Activated CD4-positive, alpha-beta T cell treated with anti-CD3 and anti-CD28 coated beads, Interleukin-2, amount 50 U/mL, for 24 hours (primary cell): ENCODE results near the gene AUNIP.

Source experiments
- DNase-seq, 2 donors: peaks; one replicate each; pipeline ENCODE4 v3.0.0-alpha.2; 2020; ENCODE audit warnings: low read depth in 1 of 2, low spot score in 1 of 2

Gene AUNIP

DNA sequence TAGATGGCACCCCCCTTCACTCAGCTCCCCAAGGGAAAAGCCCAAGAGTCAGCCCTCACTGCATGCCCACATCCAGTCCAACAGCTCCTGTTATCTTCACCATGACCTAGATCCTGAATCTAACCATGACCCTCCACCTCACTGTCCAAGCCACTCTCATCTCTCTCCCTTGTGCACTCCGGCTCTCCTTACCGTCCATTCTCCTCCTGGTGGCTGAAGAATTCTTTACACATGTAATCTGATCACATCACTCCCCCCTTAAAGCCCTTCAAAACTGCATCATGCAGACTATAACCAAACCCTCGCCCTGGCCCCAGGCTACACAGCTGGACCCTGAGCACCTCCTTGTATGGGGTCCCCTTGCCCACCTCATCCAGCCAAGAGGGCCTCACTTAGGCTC is 30.2 kb upstream of the AUNIP start:
- DNase-seq: no peak

DNA sequence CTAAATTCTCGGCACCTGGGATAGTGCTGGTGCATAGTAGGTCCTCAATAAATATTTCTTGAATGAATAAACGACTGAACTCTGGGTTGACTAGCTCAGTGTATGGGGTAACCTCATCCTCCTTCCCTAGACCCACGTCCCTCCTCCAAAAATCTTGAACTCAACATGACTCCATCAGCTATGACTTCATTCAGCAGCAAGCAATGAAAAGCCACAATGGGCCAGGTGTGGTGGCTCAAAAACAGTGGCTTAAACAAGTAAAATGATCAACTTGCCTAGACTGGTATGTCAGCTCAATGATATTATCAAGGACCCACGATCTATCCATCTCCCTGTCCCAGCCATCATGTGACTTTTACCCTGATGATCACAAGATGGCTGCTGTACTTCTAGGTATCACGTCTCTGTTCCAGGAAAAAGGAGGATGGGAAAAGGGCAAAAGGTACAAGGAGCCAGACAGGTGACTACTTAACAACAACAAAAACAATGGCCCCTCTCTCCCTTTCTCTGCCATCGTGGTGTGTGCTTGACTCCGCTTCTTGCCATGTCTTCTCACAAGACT is 29.2 kb upstream of the AUNIP start:
- no peak for DNase-seq

DNA sequence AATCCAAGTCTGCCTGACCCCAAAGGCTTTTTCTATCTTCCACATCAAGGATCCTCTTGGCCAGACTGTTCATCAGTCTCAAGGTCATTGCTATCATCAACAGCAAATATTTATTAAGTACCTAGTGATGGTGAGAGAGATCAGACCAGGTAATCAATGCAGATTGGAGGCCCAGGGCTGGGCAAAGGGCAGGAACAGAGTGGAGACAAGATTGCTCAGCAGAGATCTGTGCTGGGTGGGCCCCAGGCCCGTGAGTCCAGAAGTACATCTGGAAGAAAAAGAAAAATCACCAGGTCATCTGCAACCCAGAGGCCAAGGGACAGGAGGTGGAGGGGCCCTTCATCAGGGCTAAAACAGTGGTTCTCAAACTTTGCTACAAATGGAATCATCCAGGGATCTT is 26.3 kb upstream of the AUNIP start:
- DNase-seq: no peak

DNA sequence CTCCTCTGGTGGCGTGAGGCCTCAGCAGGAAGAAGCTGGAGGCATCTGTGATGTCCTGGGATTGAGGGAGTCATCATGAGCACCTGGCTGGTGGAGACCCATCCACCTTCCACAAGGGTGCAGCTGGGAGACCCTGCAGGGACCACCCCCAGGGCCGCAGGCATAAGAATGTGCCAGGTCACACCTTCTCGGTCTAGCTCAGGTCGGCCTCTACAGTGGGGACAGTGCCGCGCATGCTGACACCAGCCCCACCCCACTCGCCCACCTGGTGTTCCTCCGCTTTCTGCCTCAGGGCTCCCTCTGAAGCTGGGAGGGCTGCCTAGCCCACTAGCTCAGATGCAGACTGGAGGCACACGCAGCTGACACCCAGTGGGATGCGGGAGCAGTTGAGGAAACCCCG is 22.0 kb upstream of the AUNIP start:
- DNase-seq: no peak

DNA sequence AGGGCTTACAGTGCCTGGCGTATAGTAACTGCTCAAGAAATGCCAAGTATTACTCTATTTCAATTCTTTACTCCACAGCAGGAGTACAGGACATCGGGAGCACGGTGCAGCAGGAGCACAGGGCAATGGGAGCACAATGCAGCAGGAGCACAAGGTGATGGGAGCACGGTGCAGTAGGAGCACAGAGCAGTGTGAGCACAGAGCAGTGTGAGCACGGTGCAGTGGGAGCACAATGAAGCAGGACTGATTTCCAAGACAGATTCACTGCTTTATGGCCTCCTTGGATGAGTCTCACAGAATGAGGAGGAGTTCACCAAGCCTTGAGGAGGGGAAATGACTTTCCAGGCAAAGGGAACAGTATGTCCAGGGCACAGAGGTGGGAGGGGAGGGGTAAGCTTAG is 21.3 kb upstream of the AUNIP start:
- no peak for DNase-seq

DNA sequence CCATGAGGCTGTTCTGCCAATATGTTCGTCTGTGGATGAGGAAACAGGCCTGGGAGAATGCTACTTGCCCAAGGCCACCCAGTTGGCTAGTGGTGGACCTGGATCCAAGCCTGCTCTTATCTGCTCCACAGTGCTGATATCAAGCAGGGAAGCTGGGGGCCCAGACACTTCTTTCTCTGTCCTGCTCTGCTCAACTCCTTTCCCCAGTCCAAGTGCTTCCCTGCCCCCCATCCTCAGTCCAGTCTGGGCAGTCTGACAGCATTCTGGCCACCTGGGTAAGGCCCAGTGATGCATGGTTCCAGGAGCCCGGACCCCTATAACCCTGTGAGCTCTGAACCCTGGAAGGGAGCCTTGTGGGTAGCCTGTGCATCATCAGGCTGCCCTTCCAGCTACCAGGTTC is 20.4 kb upstream of the AUNIP start:
- DNase-seq: no peak

DNA sequence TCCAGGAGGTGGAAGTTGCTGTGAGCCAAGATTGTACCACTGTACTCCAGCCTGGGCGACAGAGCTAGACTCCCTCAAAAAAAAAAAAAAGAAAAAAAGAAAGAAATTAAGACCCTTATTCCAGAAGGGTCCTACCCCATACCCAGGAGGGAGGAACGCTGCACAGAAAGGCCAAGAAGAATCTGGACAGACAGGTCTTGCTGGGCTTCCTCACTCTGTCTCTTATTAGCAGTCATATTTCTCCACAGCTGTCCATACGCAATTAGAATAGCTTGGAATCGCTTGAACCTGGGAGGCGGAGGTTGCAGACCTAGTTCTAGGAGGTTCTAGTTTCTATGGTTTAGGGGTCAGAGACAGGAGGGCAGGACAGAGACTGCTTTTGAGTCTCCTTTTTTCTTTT is 19.4 kb upstream of the AUNIP start:
- no peak for DNase-seq

DNA sequence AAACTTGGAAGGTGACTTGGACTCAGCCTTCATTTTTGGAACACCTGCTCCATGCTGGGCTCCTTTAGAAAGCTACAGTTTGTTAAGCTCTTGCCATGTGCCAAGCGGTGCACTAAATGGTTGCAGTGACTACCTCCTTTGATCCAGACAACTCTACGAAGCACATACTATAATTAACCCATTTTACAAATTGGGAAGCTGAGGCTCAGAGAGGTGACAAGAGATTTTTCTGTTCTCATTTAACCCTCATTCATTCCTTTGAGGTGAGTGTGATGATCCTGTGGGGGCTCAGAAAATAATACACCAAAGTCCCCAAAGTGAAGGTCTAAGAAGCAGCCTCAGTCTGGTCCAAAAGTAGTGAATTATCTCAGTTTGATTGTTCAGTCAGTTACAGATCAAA is 17.9 kb upstream of the AUNIP start:
- DNase-seq: no peak

DNA sequence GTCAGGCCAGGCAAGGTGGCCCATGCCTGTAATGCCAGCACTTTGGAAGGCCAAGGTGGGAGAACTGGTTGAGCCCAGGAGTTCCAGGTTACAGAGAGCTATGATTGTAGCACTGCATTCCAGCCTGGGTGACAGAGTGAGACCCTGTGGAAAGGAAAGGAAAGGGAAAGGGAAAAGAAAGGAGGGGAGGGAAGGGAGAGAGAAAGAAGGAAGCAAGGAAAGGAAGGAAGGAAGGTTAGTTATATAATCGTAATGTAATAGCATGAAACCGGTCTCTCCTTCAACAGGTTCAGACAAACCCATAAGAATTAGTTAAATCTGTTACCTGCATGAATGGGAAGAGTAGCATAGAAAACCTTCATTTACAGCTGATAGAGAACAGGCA is 17.4 kb upstream of the AUNIP start:
- DNase-seq: no peak

DNA sequence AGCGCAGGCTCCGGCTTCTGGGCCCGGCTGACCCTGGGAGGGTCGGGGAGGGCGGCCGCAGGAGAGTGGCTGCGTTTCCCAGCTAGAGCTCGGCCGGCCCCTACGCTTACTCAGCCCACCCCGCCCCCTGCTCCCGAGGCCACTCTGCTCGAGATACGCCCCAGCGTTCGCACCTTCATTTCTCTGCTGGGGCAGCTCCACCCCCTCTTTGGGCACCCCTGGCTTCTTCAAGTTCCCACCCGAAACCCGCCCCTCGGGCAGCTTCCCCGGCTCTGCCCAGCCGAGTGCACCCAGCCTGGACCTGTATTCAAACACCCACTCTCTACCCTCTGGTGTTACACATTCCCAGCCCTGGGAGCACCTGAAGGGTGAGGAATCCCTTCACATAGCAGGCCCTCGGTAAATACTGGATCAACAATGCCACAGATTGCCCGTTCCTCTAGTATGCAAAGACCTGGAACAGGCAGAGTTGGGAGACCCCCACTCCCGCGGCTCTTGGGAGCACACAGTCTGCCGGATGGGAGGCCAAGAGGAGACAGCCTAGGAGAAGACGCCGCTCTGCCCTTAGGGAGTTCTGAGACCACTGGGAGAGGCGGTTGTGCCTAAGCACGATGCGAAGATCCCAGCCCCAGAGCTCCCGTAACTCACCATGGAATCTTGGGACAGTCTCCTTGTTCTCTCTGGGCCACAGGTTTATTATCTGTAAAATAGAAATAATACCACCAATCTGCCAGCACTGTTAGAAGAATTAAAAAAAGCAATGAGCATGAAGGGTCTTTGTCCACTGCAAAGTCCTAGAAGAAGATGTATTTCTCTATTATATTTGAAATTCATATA is 16.8 kb upstream of the AUNIP start:
- DNase-seq: no peak

DNA sequence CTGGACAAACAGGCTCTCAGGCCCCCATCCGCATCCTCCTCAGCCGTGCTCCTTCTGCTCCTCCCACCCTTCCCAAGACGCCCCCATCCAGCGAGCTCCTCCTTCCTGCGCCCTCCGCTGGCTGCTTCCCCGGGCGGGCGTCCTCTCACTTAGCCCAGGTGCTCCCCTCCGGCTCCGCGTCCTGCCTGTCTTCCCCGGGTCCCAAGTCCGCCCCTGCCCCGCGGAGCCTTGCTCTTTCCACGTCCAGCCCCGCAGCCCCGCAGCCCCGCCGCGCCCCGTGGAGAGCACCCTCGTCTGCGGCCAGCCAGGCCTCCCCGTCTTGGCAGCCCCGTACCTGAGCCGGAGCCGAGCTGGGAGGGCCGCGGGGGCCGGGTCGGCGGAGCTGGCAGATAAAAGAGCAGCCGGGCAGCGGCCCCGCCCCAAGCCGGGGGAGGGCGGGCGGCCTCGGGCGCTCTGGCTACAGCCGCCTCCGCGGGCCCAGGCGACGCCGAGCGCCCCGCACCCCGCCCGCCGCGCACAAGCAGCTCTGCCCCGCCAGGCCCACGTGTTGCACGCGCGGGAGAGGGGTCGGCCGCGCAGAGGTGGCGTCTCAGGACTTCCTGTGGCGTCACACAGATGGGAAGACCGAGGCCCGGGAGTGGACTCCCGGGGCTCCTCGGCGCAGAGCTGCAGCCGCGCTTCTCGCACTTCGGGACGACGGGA is 16.0 kb upstream of the AUNIP start, which contains the start of gene PAQR7:
PAQR7 (minus strand) TSS at position 555 of the 702 bp plus-strand sequence. CDS start 11,869 bp downstream, outside the sequence.
- DNase-seq: peak; percentile 21 to 28

DNA sequence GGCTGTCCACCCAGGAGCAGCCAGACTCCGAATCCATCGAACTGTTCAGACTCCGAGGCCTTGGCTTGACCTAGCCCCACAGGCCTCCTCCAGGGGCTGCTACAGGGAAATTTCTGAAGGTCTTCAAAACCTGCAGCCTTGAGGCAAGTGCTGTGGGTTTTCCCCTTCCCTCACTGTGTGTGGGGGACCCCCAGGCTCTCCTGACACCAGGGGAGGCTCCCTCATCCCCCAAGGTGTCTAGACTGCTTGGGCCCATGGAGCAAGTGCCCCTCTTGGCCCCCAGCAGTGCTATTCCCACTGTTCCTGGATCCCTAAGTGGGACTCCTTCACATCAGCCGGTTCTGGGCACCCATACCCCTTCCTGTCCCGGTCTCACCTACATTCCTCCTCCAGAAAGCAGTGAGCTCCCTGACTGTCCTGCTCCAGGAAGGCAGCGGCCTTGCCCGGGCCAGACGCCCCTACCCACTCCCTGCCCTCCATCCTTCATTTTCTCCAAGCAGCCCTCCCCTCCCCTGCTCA is 15.4 kb upstream of the AUNIP start:
- DNase-seq: no peak

DNA sequence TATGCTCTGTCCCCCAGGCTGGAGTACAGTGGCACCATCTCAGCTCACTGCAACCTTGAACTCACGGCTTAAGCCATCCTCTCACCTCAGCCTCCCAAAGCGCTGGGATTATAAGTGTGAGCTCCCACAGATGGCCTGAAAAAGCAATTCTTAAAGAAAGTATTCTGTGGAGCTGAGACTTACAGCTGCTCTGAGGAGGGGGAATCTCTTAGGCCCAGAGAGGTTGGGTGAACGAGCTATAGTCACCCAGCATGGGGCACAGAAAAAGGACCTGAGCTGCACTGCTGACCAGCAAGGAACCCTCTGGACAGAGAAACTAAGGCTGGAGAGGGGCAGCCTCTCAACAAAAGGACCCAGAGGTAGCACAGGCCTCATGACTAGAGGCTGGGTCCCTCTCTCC is 15.0 kb upstream of the AUNIP start:
- no peak for DNase-seq

DNA sequence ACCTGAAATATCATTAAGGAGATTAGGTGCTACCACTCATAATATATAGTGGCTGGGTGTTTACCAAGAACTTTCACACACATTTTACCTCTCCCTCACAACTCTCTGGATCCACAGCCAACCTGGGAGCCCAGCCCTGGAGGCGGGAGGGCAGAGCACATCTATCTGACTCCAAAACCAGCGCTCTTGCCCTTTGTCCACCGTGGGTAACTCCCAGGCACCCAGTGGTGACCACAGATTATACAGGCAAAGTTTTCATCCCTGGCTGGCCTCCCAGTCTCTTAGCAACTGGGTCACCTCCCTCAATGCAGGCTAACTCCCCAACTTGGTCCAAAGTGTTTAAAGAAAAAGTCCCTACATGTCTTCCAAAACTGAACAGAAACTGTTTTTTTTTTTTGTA is 13.9 kb upstream of the AUNIP start:
- no peak for DNase-seq

DNA sequence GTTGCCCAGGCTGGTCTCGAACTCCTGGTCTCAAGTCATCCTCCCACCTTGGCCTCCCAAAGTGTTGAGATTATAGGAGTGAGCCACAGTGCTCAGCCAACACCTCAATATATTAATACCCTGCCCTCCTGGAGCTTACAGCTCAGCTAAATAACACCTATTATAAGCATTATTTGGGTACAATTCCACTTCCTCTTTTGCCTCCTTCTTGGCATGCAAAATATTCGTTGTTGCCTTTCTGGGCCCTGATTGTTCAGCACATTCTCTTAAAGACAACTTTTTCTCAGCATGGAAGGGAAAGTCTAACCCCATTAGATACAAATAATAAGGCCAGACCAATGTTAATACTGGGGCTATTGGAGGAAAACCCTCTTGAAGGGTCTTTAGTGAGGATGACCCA is 13.5 kb upstream of the AUNIP start:
- no peak for DNase-seq

DNA sequence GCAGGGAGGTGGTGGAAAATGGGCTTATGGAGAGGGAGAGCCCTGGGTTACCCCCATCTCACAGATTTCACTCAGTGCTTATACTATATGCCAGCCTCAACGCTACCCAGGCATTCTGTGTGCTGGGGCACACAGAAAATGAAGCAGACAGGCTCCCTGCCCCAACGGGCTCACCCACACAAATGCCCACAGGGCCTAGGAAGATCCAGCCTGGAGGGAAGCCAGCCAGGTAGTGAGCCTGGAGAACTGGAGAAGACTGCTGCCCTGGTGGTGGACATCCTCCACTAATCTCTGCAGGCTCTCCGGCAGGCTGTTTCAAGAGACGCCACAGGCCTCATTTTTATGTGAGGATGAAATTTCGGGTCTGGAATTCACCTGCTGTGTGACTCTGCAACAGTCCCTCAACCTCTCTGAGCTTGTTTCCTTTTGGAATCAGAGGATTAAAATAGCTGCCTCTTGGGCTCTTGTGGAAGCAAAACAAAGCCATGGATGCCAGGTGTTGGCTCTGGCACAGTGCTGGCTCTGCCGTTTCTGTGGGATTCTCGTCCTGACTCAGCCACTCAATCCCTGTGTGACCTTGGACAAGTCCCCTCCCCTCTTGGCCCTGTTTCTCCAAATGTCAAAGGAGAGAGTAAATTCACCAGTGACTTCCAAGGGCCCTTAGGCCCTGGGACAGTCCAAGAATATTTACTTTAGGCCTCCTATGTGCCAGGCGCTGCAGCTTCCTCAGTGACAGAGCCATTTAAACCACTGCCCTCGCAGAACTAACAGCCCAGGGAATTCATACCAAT is 12.6 kb upstream of the AUNIP start:
- DNase-seq: no peak

DNA sequence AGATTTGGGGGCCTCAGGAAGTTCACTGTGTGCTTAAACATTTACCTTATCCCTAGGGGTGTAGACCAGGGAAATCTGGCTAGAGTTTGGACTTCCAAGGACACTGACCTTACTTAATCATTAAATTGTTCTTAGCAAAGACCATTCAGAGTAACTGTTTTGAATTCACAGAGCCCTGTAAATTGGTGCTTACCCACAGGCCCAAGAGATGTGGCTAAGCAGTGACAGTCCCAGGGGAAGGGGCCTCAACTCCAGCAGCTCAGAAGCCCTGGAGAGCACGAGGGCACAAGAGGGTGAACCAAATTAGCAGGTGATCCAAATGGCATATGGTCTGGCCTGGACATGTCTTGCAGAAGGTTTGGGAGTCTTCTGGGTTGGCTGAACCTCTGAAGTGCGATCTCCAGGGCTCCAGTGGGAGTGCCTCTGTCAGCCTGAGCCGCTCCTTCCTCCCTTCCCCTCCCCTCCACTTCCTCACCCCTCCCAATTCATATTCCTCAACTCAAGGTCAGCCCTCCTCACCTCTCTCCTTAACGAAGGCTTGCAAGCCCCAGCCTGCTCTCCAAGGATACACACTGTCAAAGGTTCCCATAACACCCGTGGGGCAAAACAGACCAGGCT is 11.9 kb upstream of the AUNIP start:
- no peak for DNase-seq

DNA sequence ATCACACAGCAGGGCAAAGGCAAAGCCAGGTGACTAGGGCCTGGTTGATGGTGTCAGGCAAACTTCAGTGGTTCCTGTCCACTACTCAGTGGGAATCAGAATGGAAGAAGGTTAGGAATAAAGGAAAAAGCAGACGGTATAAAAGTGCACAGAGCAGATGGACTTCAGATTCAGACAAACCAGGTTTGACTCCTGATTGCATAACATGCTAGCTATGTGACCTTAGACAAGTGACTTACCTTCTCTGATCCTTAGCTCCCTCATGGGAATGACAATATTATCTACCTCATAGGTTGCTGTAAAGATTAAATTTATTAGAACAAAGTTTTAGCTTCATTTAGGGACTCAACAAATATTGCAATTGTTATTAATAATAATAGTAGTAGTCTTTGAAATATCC is 11.4 kb upstream of the AUNIP start:
- DNase-seq: no peak

DNA sequence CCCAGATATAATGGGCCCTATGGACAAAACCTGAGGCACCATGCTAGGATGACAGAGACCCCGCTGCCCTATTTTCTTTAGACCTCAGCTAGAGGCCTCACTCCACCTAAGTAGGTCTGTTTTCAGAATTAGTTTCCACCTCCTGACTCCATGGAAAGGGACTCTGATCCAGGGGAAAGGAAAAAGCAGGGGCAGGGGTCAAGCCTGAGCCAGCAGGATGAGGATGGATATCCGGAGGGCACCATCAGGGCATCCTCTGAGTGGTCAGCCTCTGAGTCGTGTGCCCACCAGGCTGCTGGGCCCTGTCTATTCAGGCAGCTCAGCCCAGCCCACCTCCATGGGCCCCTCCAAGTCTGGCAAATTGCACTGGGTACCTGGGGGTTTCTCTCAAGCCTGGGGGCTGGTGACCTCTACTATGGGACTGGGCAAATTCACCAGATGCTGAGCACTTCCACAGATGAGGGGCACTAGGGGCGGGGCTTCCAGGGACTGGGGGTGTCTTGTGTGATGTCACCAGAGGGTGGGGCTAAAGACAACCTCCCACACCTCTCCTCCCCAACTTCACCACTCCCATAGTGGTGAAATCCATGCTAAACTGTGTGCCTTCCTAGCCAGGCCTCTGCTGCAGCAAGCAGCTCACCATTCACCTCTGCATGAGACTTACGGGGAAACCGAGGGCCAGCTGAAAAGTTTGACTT is 10.8 kb upstream of the AUNIP start:
- no peak for DNase-seq
